Astrocyte (in vitro differentiated cells and primary cell): Measurements from ENCODE around the gene APOBEC3G.

Source experiments
- CTCF ChIP-seq: IDR thresholded peaks from 2 replicates; pipeline ENCODE4 v1.5.1; 2011; ENCODE audit warnings: low read depth, mild to moderate bottlenecking, inconsistent platforms, low read length, moderate library complexity; ENCODE audit not compliant: insufficient read depth
- EZH2 ChIP-seq: IDR thresholded peaks from 2 replicates; pipeline ENCODE4 v1.6.1; 2012; ENCODE audit warnings: mild to moderate bottlenecking, low read length, inconsistent platforms; ENCODE audit not compliant: insufficient read depth

GRCh38 chr22:39027717-39028116, 49.4 kb upstream of the APOBEC3G start:
- TF ChIP-seq CTCF (no peak), EZH2 (no peak)
